ENCODE data around the gene TMEM47.

The TMEM47 gene

GRCh38 chrX:34580069-34580468 is 77.0 kb downstream of the TMEM47 start:
- Histone ChIP-seq H3K4me1 (ENCODE audit: insufficient read depth, low read length) (no peaks in the 10 kb centered on the region), H3K27me3 (ENCODE audit: control insufficient read depth in 1 of 2, insufficient read depth in 2 of 2, low read length in 2 of 2) (no peaks in the 10 kb centered on the region), H3K27ac (ENCODE audit: low read depth, low read length) (no peak overlapping the region)

GRCh38 chrX:34578237-34578636 is 78.8 kb downstream of the TMEM47 start:
- Histone ChIP-seq H3K9me3 (ENCODE audit: low read length) (no peaks in the 10 kb centered on the region), H3K4me3 (ENCODE audit: low read depth in 1 of 2, low read length in 2 of 2) (no peak overlapping the region), H3K36me3 (ENCODE audit: insufficient read depth, low read length) (no peaks in the 10 kb centered on the region), H3K27me3 (ENCODE audit: control insufficient read depth in 1 of 2, insufficient read depth in 2 of 2, low read length in 2 of 2) (no peaks in the 10 kb centered on the region), H3K4me1 (ENCODE audit: insufficient read depth, low read length) (no peaks in the 10 kb centered on the region), H3K9ac (ENCODE audit: low read length) (no peak overlapping the region), H3K27ac (ENCODE audit: low read depth, low read length) (no peak overlapping the region)

More at GRCh38 chrX:34580069-34580468, 77.0 kb downstream of the TMEM47 start:
- Histone ChIP-seq H3K4me3 (ENCODE audit: low read depth in 1 of 2, low read length in 2 of 2) (no peak overlapping the region), H3K36me3 (ENCODE audit: insufficient read depth, low read length) (no peaks in the 10 kb centered on the region), H3K9me3 (ENCODE audit: low read length) (no peaks in the 10 kb centered on the region), H3K9ac (ENCODE audit: low read length) (no peak overlapping the region)

All from muscle layer of colon (tissue), 2 donors.